GM23338 (cell line): ENCODE results near the gene NCR2. TPM values are rescaled to one million over a fixed set of nuclear protein-coding genes. Genes with fewer than 3 reads are reported as not detected.

Source experiments
- ATAC-seq: fragments of 200-7000 bp; cut with Tn5 transposase; 3 replicates; pipeline ENCODE4 v1.9.1; 2020
- DNase-seq: peaks from one replicate; pipeline ENCODE4 v3.0.0-alpha.2; 2015; ENCODE audit warnings: low spot score
- H2AFZ ChIP-seq: fragments of 200-600 bp; sonication (generic); 2 replicates; pipeline ENCODE4 v1.8.0; 2016; ENCODE audit warnings: antibody characterized with exemption, mild to moderate bottlenecking, moderate library complexity
- H3F3A ChIP-seq: fragments of 200-600 bp; sonication (generic); replicated peaks from 2 replicates; pipeline ENCODE4 v1.8.0; 2017; ENCODE audit warnings: antibody characterized with exemption, mixed run types, low read depth
- H3K27ac ChIP-seq: fragments of 200-600 bp; sonication (generic); 2 replicates; pipeline ENCODE4 v1.6.1; 2016; ENCODE audit warnings: low read depth
- H3K27me3 ChIP-seq: fragments of 200-600 bp; sonication (generic); 2 replicates; pipeline ENCODE4 v1.8.0; 2016; ENCODE audit warnings: mild to moderate bottlenecking, mixed run types, moderate library complexity; ENCODE audit not compliant: insufficient read depth
- H3K36me3 ChIP-seq: fragments of 200-600 bp; sonication (generic); 2 replicates; pipeline ENCODE4 v1.8.0; 2016; ENCODE audit warnings: mild to moderate bottlenecking; ENCODE audit not compliant: insufficient read depth
- H3K4me1 ChIP-seq: fragments of 200-600 bp; sonication (generic); 2 replicates; pipeline ENCODE4 v1.8.0; 2016; ENCODE audit warnings: mild to moderate bottlenecking, moderate library complexity; ENCODE audit not compliant: insufficient read depth
- H3K4me2 ChIP-seq: fragments of 200-600 bp; sonication (generic); 2 replicates; pipeline ENCODE4 v1.7.1; 2017; ENCODE audit warnings: mixed run types
- H3K4me3 ChIP-seq: fragments of 200-600 bp; sonication (generic); 2 replicates; pipeline ENCODE4 v1.6.1; 2016; ENCODE audit warnings: mixed run types
- H3K79me2 ChIP-seq: fragments of 200-600 bp; sonication (generic); replicated peaks from 2 replicates; pipeline ENCODE4 v1.8.0; 2017; ENCODE audit warnings: mild to moderate bottlenecking; ENCODE audit not compliant: insufficient read depth
- H3K9me2 ChIP-seq: fragments of 200-600 bp; sonication (generic); 2 replicates; pipeline ENCODE4 v1.8.0; 2017; ENCODE audit not compliant: insufficient read depth
- H4K20me1 ChIP-seq: fragments of 200-600 bp; sonication (generic); replicated peaks from 2 replicates; pipeline ENCODE4 v1.8.0; 2017; ENCODE audit warnings: mild to moderate bottlenecking; ENCODE audit not compliant: insufficient read depth
- H3K27ac Mint-ChIP-seq: 2 replicates; pipeline ENCODE4 v1.8.0; 2020; ENCODE audit warnings: inconsistent platforms, mild to moderate bottlenecking, moderate library complexity, mixed read lengths
- H3K27me3 Mint-ChIP-seq: 3 replicates; pipeline ENCODE4 v1.8.0; 2022; ENCODE audit warnings: low read depth, mild to moderate bottlenecking, moderate library complexity, mixed read lengths, inconsistent platforms; ENCODE audit not compliant: insufficient read depth, poor library complexity
- H3K36me3 Mint-ChIP-seq: 3 replicates; pipeline ENCODE4 v1.8.0; 2021; ENCODE audit warnings: low read depth, mild to moderate bottlenecking, inconsistent platforms, moderate library complexity, mixed read lengths
- H3K4me1 Mint-ChIP-seq: 3 replicates; pipeline ENCODE4 v1.8.0; 2020; ENCODE audit warnings: mild to moderate bottlenecking, inconsistent platforms, mixed read lengths
- H3K4me3 Mint-ChIP-seq: 3 replicates; pipeline ENCODE4 v1.8.0; 2021; ENCODE audit warnings: moderate library complexity, mild to moderate bottlenecking, inconsistent platforms, mixed read lengths
- H3K9me3 Mint-ChIP-seq: 3 replicates; pipeline ENCODE4 v1.8.0; 2020; ENCODE audit warnings: moderate library complexity, mild to moderate bottlenecking, inconsistent platforms, mixed read lengths
- CREB1 ChIP-seq: fragments of 250-450 bp; sonication (Bioruptor Pico); IDR thresholded peaks from 2 replicates; pipeline ENCODE4 v1.5.0; 2020; ENCODE audit warnings: low read depth, mild to moderate bottlenecking, moderate library complexity
- CTCF ChIP-seq, 2 experiments: fragments of 200-600 bp in 1 of 2; sonication (generic) in 1 of 2; conservative IDR thresholded peaks; 2 replicates each; pipeline versions ENCODE4 v1.5.1 to v1.6.1; 2016 to 2017; ENCODE audit warnings: antibody characterized with exemption in 2 of 2, low read depth in 2 of 2, mild to moderate bottlenecking in 2 of 2, moderate library complexity in 1 of 2
- ETS1 ChIP-seq: IDR thresholded peaks from 2 replicates; pipeline ENCODE4 v1.6.1; 2016; ENCODE audit warnings: antibody characterized with exemption
- EZH2 ChIP-seq: fragments of 200-600 bp; sonication (generic); IDR thresholded peaks from one replicate; pipeline ENCODE4 v1.8.0; 2017; ENCODE audit warnings: antibody characterized with exemption, mild to moderate bottlenecking, low read depth; ENCODE audit not compliant: unreplicated experiment
- EZH2phosphoT487 ChIP-seq: fragments of 200-600 bp; sonication (generic); IDR thresholded peaks from one replicate; pipeline ENCODE4 v1.8.1; 2018; ENCODE audit warnings: antibody characterized with exemption; ENCODE audit not compliant: unreplicated experiment
- NANOG ChIP-seq: IDR thresholded peaks from 2 replicates; pipeline ENCODE4 v1.6.1; 2016; ENCODE audit warnings: antibody characterized with exemption, borderline replicate concordance
- POLR2AphosphoS5 ChIP-seq: IDR thresholded peaks from 2 replicates; pipeline ENCODE4 v1.6.1; 2016; ENCODE audit warnings: antibody characterized with exemption, low read depth
- ZNF114 ChIP-seq: fragments of 250-450 bp; sonication (Bioruptor Pico); IDR thresholded peaks from 2 replicates; pipeline ENCODE4 v1.5.0; 2020; ENCODE audit warnings: mild to moderate bottlenecking, moderate library complexity
- ZNF331 ChIP-seq: fragments of 250-450 bp; sonication (Bioruptor Pico); IDR thresholded peaks from 2 replicates; pipeline ENCODE4 v1.5.0; 2020; ENCODE audit warnings: low read depth, mild to moderate bottlenecking, moderate library complexity
- ZNF462 ChIP-seq: fragments of 250-450 bp; sonication (Bioruptor Pico); IDR thresholded peaks from 2 replicates; pipeline ENCODE4 v1.5.0; 2020; ENCODE audit warnings: mild to moderate bottlenecking, moderate library complexity
- polyA plus RNA-seq: library from polyadenylated mRNA; unstranded; fragments of >200 nt; fragmentation: Nextera tagmentation; extraction: Ambion mirVana; gene quantifications from 2 replicates; pipeline ENCODE4 v1.2.1, GENCODE V29; 2016
- total RNA-seq: library from RNA; depleted of rRNA; stranded (reverse); fragments of >200 nt; shearing (Covaris generic); gene quantifications from 2 replicates; pipeline ENCODE4 v1.2.3, GENCODE V29; 2014
- TF ChIP-seq, protein P1 (sequence below): IDR thresholded peaks from one replicate; pipeline ENCODE4 v1.6.1; 2018; ENCODE audit warnings: antibody characterized with exemption; ENCODE audit not compliant: unreplicated experiment

The NCR2 gene
- total and polyA plus RNA-seq, 2 experiments from 2014 or later: not detected

- Mint-ChIP-seq H3K27ac (no peak overlapping the region), H3K27me3 (peaks cover 82% of the 10 kb centered on the region), H3K36me3 (no peaks in the 10 kb centered on the region), H3K4me3 (peak overlapping the region; percentile 63; the same call in 1 of the 3 replicates), H3K9me3 (no peaks in the 10 kb centered on the region; the same call in 2 of the 3 replicates), H3K4me1 (peaks cover 37% of the 10 kb centered on the region)
- DNase-seq (no peak), ATAC-seq (no peak)
- 0 out of 2 replicates have a peak overlapping the region, but pooled peaks have one; percentile 6 for H2AFZ ChIP-seq
- H3K9me2 ChIP-seq: no peaks in the 10 kb centered on the region
- no peaks in the 10 kb centered on the region for H3K36me3 ChIP-seq
- no peak overlapping the region for H3K27ac ChIP-seq
- H3K4me3 ChIP-seq: peak overlapping the region; percentile 59; the same call in 1 of the 2 replicates
- peaks cover 28% of the 10 kb centered on the region; the same call in 1 of the 2 replicates for H3F3A ChIP-seq
- peaks cover 37% of the 10 kb centered on the region for H3K4me1 ChIP-seq
- H3K27me3 ChIP-seq: peaks cover 100% of the 10 kb centered on the region
- H3K4me2 ChIP-seq: peak overlapping the region; percentile 87
- no peaks in the 10 kb centered on the region for H3K79me2 ChIP-seq
- no peak for TF ChIP-seq ZNF462
- no peak for TF ChIP-seq ZNF331 (CRISPR knock-in tag)
- TF ChIP-seq CREB1 (CRISPR knock-in tag): no peak
- TF ChIP-seq, protein P1, sequence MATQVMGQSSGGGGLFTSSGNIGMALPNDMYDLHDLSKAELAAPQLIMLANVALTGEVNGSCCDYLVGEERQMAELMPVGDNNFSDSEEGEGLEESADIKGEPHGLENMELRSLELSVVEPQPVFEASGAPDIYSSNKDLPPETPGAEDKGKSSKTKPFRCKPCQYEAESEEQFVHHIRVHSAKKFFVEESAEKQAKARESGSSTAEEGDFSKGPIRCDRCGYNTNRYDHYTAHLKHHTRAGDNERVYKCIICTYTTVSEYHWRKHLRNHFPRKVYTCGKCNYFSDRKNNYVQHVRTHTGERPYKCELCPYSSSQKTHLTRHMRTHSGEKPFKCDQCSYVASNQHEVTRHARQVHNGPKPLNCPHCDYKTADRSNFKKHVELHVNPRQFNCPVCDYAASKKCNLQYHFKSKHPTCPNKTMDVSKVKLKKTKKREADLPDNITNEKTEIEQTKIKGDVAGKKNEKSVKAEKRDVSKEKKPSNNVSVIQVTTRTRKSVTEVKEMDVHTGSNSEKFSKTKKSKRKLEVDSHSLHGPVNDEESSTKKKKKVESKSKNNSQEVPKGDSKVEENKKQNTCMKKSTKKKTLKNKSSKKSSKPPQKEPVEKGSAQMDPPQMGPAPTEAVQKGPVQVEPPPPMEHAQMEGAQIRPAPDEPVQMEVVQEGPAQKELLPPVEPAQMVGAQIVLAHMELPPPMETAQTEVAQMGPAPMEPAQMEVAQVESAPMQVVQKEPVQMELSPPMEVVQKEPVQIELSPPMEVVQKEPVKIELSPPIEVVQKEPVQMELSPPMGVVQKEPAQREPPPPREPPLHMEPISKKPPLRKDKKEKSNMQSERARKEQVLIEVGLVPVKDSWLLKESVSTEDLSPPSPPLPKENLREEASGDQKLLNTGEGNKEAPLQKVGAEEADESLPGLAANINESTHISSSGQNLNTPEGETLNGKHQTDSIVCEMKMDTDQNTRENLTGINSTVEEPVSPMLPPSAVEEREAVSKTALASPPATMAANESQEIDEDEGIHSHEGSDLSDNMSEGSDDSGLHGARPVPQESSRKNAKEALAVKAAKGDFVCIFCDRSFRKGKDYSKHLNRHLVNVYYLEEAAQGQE: no peak
- no peak for TF ChIP-seq NANOG
- no peak for TF ChIP-seq POLR2AphosphoS5
- no peak for TF ChIP-seq EZH2phosphoT487
- TF ChIP-seq CTCF (conservative IDR thresholded peaks at IDR 0.05; ENCODE audit: low read depth in 2 of 2): no peak
- TF ChIP-seq EZH2: no peak
- no peak for TF ChIP-seq ZNF114 (CRISPR knock-in tag)
- TF ChIP-seq ETS1: no peak
- peaks cover 7% of the 10 kb centered on the region for H4K20me1 ChIP-seq
These were observed 40.8 kb downstream of the NCR2 start for GRCh38 chr6:41376176-41376575.
